ENCODE measurements around the gene METTL26. TPM values are rescaled to one million over a fixed set of nuclear protein-coding genes. Genes with fewer than 3 reads are reported as not detected.
A peak's percentile ranks its signal among the peaks of the same experiment; 100 is the strongest.

METTL26 gene
- polyA plus RNA-seq, 2 of the 4 experiments (the other 2 are of a cell fraction) = 47.2 to 78.3 TPM

DNA sequence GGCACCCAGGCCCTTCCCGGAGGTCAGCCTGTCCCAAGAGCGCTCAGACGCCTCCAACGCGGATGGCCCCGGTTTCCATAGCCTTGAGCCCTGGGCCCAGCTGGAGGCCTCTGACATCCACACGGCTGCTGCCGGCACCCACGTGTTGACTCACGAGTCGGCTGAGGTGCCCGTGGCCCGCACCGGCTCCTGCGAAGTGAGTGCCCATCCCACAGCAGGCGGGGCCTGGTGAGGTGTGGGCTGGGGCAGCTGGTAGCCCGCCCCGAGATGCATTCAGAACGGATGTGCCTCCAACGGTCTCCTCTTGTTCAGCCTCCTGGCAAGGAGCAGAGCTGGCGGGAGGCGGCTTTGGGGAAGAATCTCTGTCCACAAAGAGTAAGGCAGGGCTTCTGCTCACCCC, 15.7 kb upstream of the METTL26 start (continued):
- TF ChIP-seq, protein P1, sequence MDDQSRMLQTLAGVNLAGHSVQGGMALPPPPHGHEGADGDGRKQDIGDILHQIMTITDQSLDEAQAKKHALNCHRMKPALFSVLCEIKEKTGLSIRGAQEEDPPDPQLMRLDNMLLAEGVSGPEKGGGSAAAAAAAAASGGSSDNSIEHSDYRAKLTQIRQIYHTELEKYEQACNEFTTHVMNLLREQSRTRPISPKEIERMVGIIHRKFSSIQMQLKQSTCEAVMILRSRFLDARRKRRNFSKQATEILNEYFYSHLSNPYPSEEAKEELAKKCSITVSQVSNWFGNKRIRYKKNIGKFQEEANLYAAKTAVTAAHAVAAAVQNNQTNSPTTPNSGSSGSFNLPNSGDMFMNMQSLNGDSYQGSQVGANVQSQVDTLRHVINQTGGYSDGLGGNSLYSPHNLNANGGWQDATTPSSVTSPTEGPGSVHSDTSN (IDR thresholded peaks at IDR 0.05) = no peak

DNA sequence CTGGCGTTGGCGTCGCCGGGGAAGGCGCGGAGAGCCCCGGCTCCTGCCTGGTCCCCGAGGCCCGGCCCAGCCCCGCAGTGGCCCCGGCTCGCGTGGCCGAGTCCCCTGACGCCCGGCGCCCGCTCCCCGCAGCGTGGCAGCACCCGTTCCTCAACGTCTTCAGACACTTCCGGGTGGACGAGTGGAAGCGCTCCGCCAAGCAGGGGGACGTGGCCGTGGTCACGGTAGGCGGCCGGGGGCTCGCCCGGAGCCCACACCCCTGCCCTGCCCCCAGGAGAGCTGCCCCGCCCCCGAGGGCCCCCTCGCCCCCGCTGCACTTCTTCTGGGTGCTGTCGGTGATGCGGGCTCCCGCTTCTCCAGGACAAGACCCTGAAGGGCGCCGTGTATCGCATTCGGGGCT, 13.5 kb upstream of the METTL26 start:
- Histone ChIP-seq H3K4me1 (peaks cover 41% of the 10 kb centered on the region), H3K27ac (peak overlapping the region; percentile 90 to 99), H3K4me3 (peak overlapping the region; percentile 79), H3K4me2 (peak overlapping the region; percentile 93), H3K9me3 (no peaks in the 10 kb centered on the region)
- FAIRE-seq (no peak), DNase-seq (ENCODE audit: low read depth in 1 of 2, low spot score in 1 of 2) (no peak), ATAC-seq (peak in 1 of 2 experiments; percentile 8; a peak in 1 of 6 replicates)
- CTCF ChIA-PET = interaction anchor here (1.1 to 6.1 kb wide), 7 partner anchors 10 to 31 kb away, joined by 3 to 64 read pairs (median 3); partner anchors contain the start of genes RHOT2 and STUB1
- POLR2A ChIA-PET = interaction anchor here (0.6 to 1.3 kb wide), 4 partner anchors 13 to 773 kb away, joined by 3 to 6 read pairs (median 4); partner anchors contain the start of genes METTL26 and RHBDL1
- 90% methylated on average over 4 of the region's 44 CpGs for WGBS (ENCODE audit: missing lambda C conversion rate)
- no peak for TF ChIP-seq MAFK (IDR thresholded peaks at IDR 0.05; ENCODE audit: partially characterized antibody)
- TF ChIP-seq, protein P2, sequence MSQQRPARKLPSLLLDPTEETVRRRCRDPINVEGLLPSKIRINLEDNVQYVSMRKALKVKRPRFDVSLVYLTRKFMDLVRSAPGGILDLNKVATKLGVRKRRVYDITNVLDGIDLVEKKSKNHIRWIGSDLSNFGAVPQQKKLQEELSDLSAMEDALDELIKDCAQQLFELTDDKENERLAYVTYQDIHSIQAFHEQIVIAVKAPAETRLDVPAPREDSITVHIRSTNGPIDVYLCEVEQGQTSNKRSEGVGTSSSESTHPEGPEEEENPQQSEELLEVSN (IDR thresholded peaks at IDR 0.05; ENCODE audit: borderline replicate concordance, low read depth) = no peak
- TF ChIP-seq NPAS2 (CRISPR knock-in tag; IDR thresholded peaks at IDR 0.05; ENCODE audit: borderline replicate concordance) = no peak
- no peak for TF ChIP-seq CBX8 (IDR thresholded peaks at IDR 0.05)
- no peak for TF ChIP-seq CEBPB (IDR thresholded peaks at IDR 0.05)
- no peak for TF ChIP-seq ZNF302 (CRISPR knock-in tag; IDR thresholded peaks at IDR 0.05)
- no peak for TF ChIP-seq POLR2AphosphoS2 (conservative IDR thresholded peaks at IDR 0.05; ENCODE audit: low read length)
- TF ChIP-seq FOSB (CRISPR knock-in tag; IDR thresholded peaks at IDR 0.05) = no peak
- no peak for TF ChIP-seq ZFP36 (IDR thresholded peaks at IDR 0.05; ENCODE audit: borderline replicate concordance, partially characterized antibody)
- TF ChIP-seq, protein P3, sequence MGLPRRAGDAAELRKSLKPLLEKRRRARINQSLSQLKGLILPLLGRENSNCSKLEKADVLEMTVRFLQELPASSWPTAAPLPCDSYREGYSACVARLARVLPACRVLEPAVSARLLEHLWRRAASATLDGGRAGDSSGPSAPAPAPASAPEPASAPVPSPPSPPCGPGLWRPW (IDR thresholded peaks at IDR 0.05) = no peak
- no peak for TF ChIP-seq RNF2 (IDR thresholded peaks at IDR 0.05; ENCODE audit: borderline replicate concordance, low read depth)
- no peak for TF ChIP-seq PHF8 (IDR thresholded peaks at IDR 0.05; ENCODE audit: borderline replicate concordance, low read depth)
- TF ChIP-seq CHD2 (IDR thresholded peaks at IDR 0.05; ENCODE audit: low read length, partially characterized antibody) = no peak
- TF ChIP-seq RARB (CRISPR knock-in tag; IDR thresholded peaks at IDR 0.05) = no peak
- TF ChIP-seq, protein P4, sequence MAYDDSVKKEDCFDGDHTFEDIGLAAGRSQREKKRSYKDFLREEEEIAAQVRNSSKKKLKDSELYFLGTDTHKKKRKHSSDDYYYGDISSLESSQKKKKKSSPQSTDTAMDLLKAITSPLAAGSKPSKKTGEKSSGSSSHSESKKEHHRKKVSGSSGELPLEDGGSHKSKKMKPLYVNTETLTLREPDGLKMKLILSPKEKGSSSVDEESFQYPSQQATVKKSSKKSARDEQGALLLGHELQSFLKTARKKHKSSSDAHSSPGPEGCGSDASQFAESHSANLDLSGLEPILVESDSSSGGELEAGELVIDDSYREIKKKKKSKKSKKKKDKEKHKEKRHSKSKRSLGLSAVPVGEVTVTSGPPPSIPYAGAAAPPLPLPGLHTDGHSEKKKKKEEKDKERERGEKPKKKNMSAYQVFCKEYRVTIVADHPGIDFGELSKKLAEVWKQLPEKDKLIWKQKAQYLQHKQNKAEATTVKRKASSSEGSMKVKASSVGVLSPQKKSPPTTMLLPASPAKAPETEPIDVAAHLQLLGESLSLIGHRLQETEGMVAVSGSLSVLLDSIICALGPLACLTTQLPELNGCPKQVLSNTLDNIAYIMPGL (CRISPR knock-in tag; IDR thresholded peaks at IDR 0.05; ENCODE audit: borderline replicate concordance) = no peak
- TF ChIP-seq, protein P5, sequence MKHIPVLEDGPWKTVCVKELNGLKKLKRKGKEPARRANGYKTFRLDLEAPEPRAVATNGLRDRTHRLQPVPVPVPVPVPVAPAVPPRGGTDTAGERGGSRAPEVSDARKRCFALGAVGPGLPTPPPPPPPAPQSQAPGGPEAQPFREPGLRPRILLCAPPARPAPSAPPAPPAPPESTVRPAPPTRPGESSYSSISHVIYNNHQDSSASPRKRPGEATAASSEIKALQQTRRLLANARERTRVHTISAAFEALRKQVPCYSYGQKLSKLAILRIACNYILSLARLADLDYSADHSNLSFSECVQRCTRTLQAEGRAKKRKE (CRISPR knock-in tag; IDR thresholded peaks at IDR 0.05; ENCODE audit: low read depth) = no peak
- no peak for TF ChIP-seq HOXB13 (CRISPR knock-in tag; IDR thresholded peaks at IDR 0.05; ENCODE audit: low read depth)

Measured in A549 (cell line).